Measurements from ENCODE around the gene BICDL2.

- no peak for TF ChIP-seq EP300 (IDR thresholded peaks at IDR 0.05)
- TF ChIP-seq POLR2AphosphoS5 (IDR thresholded peaks at IDR 0.05), result no peak
Measured at GRCh38 chr16:3057181-3058138, 20.7 kb upstream of the BICDL2 start.
